ENCODE results near the gene CALD1. TPM values are rescaled to one million over a fixed set of nuclear protein-coding genes. Genes with fewer than 3 reads are reported as not detected.

CALD1 gene, protein sequence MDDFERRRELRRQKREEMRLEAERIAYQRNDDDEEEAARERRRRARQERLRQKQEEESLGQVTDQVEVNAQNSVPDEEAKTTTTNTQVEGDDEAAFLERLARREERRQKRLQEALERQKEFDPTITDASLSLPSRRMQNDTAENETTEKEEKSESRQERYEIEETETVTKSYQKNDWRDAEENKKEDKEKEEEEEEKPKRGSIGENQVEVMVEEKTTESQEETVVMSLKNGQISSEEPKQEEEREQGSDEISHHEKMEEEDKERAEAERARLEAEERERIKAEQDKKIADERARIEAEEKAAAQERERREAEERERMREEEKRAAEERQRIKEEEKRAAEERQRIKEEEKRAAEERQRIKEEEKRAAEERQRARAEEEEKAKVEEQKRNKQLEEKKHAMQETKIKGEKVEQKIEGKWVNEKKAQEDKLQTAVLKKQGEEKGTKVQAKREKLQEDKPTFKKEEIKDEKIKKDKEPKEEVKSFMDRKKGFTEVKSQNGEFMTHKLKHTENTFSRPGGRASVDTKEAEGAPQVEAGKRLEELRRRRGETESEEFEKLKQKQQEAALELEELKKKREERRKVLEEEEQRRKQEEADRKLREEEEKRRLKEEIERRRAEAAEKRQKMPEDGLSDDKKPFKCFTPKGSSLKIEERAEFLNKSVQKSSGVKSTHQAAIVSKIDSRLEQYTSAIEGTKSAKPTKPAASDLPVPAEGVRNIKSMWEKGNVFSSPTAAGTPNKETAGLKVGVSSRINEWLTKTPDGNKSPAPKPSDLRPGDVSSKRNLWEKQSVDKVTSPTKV
- total RNA-seq = 71.8 and 76.1 TPM in 2 replicates
- long read RNA-seq, transcript CALD1-219 (2 exons, 560 nt) = major isoform, 5 of 90 reads
- long read RNA-seq, partial matches to known transcripts = 11 of 90 reads
- long read RNA-seq, other reads (novel, unspliced or antisense) = 74 of 90 reads

DNA sequence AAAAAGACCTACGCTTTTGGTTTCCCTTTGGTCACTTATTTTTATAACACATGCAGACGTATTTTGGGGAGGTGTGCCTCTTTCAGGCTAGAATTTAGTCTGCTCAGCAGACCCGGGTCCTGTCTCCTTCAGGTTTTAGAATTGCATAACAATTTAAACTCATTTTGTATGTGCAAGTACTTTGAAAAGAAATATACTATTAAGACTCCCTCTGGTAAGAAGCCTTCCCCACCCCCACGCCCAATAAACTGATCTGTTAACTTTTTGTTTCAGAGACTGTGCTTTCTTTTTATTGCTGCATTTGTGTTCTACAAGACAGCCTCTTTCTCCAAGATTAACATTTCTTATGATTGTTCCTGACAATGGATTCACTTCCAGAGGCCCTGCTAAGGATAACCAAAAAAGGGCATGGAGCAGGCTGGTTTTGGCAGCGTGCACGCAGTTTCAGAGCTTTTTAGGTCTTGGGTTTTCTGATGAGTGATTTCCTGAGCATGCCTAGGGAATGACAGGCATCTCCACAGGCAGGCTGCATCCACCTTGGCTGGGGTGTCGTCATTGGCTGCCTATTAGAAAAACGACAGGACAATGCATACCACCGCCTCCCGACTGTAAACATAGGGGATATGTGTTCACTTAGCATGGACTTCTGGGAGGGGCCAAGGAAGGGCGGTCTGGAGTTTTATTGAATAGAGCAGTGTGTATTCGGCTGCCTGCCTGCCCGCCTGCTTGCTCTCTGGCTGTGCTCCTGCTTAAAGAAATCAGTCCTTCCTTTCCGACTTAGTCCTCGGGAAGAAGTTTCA, at the start of gene CALD1:
Gene CALD1 (plus strand): TSS at position 694 of the 800 bp plus-strand sequence. CDS start 88,100 bp downstream, outside the sequence.
- H3K27ac Mint-ChIP-seq (ENCODE audit: unreplicated experiment) = peak within 1 kb of the TSS; percentile 72
- TF ChIP-seq, protein P1, sequence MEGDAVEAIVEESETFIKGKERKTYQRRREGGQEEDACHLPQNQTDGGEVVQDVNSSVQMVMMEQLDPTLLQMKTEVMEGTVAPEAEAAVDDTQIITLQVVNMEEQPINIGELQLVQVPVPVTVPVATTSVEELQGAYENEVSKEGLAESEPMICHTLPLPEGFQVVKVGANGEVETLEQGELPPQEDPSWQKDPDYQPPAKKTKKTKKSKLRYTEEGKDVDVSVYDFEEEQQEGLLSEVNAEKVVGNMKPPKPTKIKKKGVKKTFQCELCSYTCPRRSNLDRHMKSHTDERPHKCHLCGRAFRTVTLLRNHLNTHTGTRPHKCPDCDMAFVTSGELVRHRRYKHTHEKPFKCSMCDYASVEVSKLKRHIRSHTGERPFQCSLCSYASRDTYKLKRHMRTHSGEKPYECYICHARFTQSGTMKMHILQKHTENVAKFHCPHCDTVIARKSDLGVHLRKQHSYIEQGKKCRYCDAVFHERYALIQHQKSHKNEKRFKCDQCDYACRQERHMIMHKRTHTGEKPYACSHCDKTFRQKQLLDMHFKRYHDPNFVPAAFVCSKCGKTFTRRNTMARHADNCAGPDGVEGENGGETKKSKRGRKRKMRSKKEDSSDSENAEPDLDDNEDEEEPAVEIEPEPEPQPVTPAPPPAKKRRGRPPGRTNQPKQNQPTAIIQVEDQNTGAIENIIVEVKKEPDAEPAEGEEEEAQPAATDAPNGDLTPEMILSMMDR (conservative IDR thresholded peaks at IDR 0.05) = no peak
- H3K36me3 Mint-ChIP-seq (ENCODE audit: low read depth) = no peaks in the 10 kb centered on the region
- H3K4me3 Mint-ChIP-seq = peak within 1 kb of the TSS; percentile 91
- H3K4me1 Mint-ChIP-seq = peaks cover 28% of the 10 kb centered on the region
- H3K9me3 Mint-ChIP-seq = no peaks in the 10 kb centered on the region
- DNase-seq (ENCODE audit: low read depth, low spot score) = peak; percentile 54
- H3K27me3 Mint-ChIP-seq (ENCODE audit: low read depth) = no peaks in the 10 kb centered on the region

DNA sequence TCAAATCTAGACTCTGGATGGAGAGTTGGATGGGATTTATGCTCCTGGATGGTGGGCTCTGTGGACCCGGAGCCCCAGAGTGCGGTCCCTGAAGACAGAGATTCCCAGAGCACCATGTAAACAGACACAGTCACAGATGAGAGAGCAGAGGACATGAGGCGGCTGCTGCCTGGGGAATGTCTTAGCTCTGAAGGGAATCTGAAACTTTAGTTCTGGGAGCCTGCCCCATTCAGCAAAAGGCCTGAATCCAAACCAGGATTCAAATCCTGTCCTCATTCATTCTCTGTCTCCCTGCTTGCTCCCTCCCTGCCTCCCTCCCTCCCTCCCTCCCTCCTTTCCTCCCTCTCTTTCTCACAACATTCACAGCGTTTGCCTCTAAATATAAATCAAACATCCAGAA, 49.5 kb upstream of the CALD1 start:
- Mint-ChIP-seq H3K9me3 (no peaks in the 10 kb centered on the region), H3K36me3 (ENCODE audit: low read depth) (no peaks in the 10 kb centered on the region), H3K27ac (ENCODE audit: unreplicated experiment) (no peak overlapping the region), H3K4me1 (no peaks in the 10 kb centered on the region), H3K4me3 (no peak overlapping the region), H3K27me3 (ENCODE audit: low read depth) (no peaks in the 10 kb centered on the region)
- TF ChIP-seq, protein P1 (conservative IDR thresholded peaks at IDR 0.05) = no peak
- no peak for DNase-seq (ENCODE audit: low read depth, low spot score)

GRCh38 chr7:134730411-134730829, 49.0 kb upstream of the CALD1 start:
- no peak for DNase-seq (ENCODE audit: low read depth, low spot score)
- Mint-ChIP-seq H3K27me3 (ENCODE audit: low read depth) (no peaks in the 10 kb centered on the region), H3K36me3 (ENCODE audit: low read depth) (no peaks in the 10 kb centered on the region), H3K9me3 (no peaks in the 10 kb centered on the region), H3K27ac (ENCODE audit: unreplicated experiment) (no peak overlapping the region), H3K4me1 (no peaks in the 10 kb centered on the region), H3K4me3 (no peak overlapping the region)
- TF ChIP-seq, protein P1 (conservative IDR thresholded peaks at IDR 0.05) = no peak

DNA sequence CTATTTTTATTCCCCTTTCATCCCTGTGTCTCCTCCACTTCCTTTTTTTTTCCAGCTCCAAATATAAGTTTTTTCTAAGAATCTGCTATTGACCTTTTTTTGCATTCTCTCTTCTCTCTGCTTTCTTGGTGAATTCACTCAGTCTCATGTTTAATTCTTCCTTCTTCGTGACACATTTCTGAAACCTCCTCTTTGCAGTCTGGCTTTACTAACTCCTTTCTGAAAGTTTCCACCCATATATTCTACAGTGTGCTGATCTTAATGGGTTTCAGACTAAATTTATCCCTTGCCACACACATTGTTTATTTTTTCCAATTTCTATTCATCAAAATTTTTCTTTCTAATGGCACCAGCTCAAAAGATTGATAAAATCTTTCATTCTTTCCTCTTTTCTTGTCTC, 47.8 kb upstream of the CALD1 start:
- Mint-ChIP-seq H3K36me3 (ENCODE audit: low read depth) (no peaks in the 10 kb centered on the region), H3K27ac (ENCODE audit: unreplicated experiment) (no peak overlapping the region), H3K9me3 (no peaks in the 10 kb centered on the region), H3K4me1 (no peaks in the 10 kb centered on the region), H3K27me3 (ENCODE audit: low read depth) (no peaks in the 10 kb centered on the region), H3K4me3 (no peak overlapping the region)
- no peak for DNase-seq (ENCODE audit: low read depth, low spot score)
- TF ChIP-seq, protein P1 (conservative IDR thresholded peaks at IDR 0.05) = no peak

- no peak overlapping the region for H3K4me3 Mint-ChIP-seq
- TF ChIP-seq, protein P1 (conservative IDR thresholded peaks at IDR 0.05) = no peak
- peak overlapping the region; percentile 4 for H3K27ac Mint-ChIP-seq (ENCODE audit: unreplicated experiment)
- DNase-seq (ENCODE audit: low read depth, low spot score) = no peak
- H3K4me1 Mint-ChIP-seq = no peaks in the 10 kb centered on the region
- H3K9me3 Mint-ChIP-seq = no peaks in the 10 kb centered on the region
- no peaks in the 10 kb centered on the region for H3K36me3 Mint-ChIP-seq (ENCODE audit: low read depth)
- H3K27me3 Mint-ChIP-seq (ENCODE audit: low read depth) = no peaks in the 10 kb centered on the region
These were observed 46.7 kb upstream of the CALD1 start for GRCh38 chr7:134732728-134733127.
